ENCODE results near the gene CYYR1. TPM values are rescaled to one million over a fixed set of nuclear protein-coding genes. Genes with fewer than 3 reads are reported as not detected.

Gene CYYR1
- total RNA-seq, 1 donor from 2014 or later, result 29.6 TPM

DNA sequence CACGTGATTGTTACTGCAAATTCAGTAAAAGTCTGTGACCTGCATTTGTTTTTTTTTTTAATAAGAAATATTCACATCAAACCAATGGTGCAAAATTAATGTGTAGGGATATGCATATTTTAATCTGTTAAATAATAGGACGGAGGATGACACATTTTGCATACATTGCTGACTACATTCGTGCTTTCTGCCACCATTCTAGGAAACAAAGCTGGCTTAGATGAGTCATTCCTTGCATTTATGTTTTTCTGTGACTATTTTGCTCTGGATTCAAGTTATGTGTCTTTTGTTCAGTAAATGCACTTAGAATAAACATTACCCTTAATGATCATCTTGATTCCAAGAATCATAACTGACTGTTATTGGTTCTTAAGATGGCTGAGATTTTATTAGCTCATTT, 23.9 kb upstream of the CYYR1 start:
- DNase-seq (ENCODE audit: low spot score in 2 of 2), result no peak

GRCh38 chr21:26595971-26596370, 22.9 kb upstream of the CYYR1 start:
- Histone ChIP-seq H3K4me3 (no peak overlapping the region), H3K4me1 (no peaks in the 10 kb centered on the region), H3K27ac (no peak overlapping the region), H3K9me3 (no peaks in the 10 kb centered on the region), H3K36me3 (no peaks in the 10 kb centered on the region), H3K27me3 (no peaks in the 10 kb centered on the region)
- TF ChIP-seq, protein P1, sequence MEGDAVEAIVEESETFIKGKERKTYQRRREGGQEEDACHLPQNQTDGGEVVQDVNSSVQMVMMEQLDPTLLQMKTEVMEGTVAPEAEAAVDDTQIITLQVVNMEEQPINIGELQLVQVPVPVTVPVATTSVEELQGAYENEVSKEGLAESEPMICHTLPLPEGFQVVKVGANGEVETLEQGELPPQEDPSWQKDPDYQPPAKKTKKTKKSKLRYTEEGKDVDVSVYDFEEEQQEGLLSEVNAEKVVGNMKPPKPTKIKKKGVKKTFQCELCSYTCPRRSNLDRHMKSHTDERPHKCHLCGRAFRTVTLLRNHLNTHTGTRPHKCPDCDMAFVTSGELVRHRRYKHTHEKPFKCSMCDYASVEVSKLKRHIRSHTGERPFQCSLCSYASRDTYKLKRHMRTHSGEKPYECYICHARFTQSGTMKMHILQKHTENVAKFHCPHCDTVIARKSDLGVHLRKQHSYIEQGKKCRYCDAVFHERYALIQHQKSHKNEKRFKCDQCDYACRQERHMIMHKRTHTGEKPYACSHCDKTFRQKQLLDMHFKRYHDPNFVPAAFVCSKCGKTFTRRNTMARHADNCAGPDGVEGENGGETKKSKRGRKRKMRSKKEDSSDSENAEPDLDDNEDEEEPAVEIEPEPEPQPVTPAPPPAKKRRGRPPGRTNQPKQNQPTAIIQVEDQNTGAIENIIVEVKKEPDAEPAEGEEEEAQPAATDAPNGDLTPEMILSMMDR (IDR thresholded peaks at IDR 0.05), result no peak
- DNase-seq (ENCODE audit: low spot score in 2 of 2), result no peak
- intact Hi-C loops (cut with DNase I), result no loop called here

More for the DNA sequence above, 23.9 kb upstream of the CYYR1 start:
- H3K27me3 ChIP-seq, result no peaks in the 10 kb centered on the region
- H3K4me1 ChIP-seq, result no peaks in the 10 kb centered on the region
- H3K4me3 ChIP-seq, result no peak overlapping the region
- H3K9me3 ChIP-seq, result no peaks in the 10 kb centered on the region
- TF ChIP-seq, protein P1 (IDR thresholded peaks at IDR 0.05), result no peak
- H3K36me3 ChIP-seq, result no peaks in the 10 kb centered on the region
- intact Hi-C loops (cut with DNase I), result no loop called here
- H3K27ac ChIP-seq, result no peak overlapping the region

DNA sequence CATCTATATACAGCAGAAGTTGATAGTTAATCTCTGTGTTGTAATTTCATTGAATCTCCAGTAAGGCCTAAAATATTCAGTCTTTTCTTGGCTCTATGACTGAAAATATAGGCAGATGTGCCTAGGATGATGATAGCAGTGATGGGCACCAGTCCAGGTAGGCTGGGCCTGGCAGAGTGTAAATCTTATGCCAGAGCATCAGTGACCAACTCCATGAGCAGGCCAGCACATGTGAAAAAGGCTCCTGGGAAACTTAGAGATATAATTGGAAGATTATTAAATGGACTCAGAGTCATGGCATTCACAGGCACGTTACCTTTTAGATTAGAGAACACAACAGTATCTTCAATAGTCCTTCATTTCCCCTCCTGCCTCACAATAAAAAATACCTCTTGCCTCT, 20.7 kb upstream of the CYYR1 start:
- no peak for DNase-seq (ENCODE audit: low spot score in 2 of 2)
- no peaks in the 10 kb centered on the region for H3K9me3 ChIP-seq
- H3K36me3 ChIP-seq, result no peaks in the 10 kb centered on the region
- no peak overlapping the region for H3K4me3 ChIP-seq
- no peaks in the 10 kb centered on the region for H3K27me3 ChIP-seq
- H3K4me1 ChIP-seq, result no peaks in the 10 kb centered on the region
- TF ChIP-seq, protein P1 (IDR thresholded peaks at IDR 0.05), result no peak
- intact Hi-C loops (cut with DNase I), result no loop called here
- no peak overlapping the region for H3K27ac ChIP-seq

GRCh38 chr21:26591543-26591942, 18.5 kb upstream of the CYYR1 start:
- intact Hi-C loops (cut with DNase I), result no loop called here
- Histone ChIP-seq H3K27ac (no peak overlapping the region), H3K36me3 (no peaks in the 10 kb centered on the region), H3K9me3 (no peaks in the 10 kb centered on the region), H3K4me3 (no peak overlapping the region), H3K4me1 (no peaks in the 10 kb centered on the region), H3K27me3 (no peaks in the 10 kb centered on the region)
- DNase-seq (ENCODE audit: low spot score in 2 of 2), result no peak
- TF ChIP-seq, protein P1 (IDR thresholded peaks at IDR 0.05), result no peak

GRCh38 chr21:26588446-26588845, 15.4 kb upstream of the CYYR1 start:
- no peaks in the 10 kb centered on the region for H3K27me3 ChIP-seq
- no peak for DNase-seq (ENCODE audit: low spot score in 2 of 2)
- peak overlapping the region in 1 of 2 donors; percentile 13 for H3K4me3 ChIP-seq
- no peaks in the 10 kb centered on the region for H3K9me3 ChIP-seq
- TF ChIP-seq, protein P1 (IDR thresholded peaks at IDR 0.05), result no peak
- intact Hi-C loops (cut with DNase I), result no loop called here
- no peak overlapping the region for H3K27ac ChIP-seq
- H3K4me1 ChIP-seq, result no peaks in the 10 kb centered on the region
- no peaks in the 10 kb centered on the region for H3K36me3 ChIP-seq

DNA sequence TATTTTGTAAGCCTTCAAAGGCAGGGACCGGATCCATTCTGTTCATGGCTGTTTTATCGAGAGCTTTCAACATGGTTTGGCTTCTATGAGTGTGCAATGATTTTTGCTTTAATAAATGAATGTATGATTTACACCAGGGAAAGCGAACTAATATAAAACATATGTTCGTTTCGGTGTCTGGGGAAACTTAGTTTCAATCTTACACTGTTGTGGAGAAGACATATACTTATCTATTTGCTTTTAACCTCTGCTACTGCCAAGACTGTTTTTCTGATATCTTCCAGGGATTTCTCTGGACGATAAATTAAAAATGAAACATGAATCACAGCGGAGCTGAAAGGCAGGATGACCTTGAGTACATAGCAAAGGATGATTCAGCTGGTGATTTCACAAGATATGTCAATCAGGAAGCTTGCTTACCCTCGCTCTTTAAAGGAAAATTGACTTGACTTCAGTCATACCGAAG, 14.7 kb upstream of the CYYR1 start:
- intact Hi-C loops (cut with DNase I), result no loop called here
- TF ChIP-seq, protein P1 (IDR thresholded peaks at IDR 0.05), result no peak
- Histone ChIP-seq H3K27ac (no peak overlapping the region), H3K4me3 (peak overlapping the region in 1 of 2 donors; percentile 13), H3K9me3 (no peaks in the 10 kb centered on the region), H3K36me3 (no peaks in the 10 kb centered on the region), H3K4me1 (no peaks in the 10 kb centered on the region), H3K27me3 (no peaks in the 10 kb centered on the region)
- DNase-seq (ENCODE audit: low spot score in 2 of 2), result no peak

Data from ascending aorta (tissue), 2 donors.